Natural killer cell treated with Interleukin-12 subunit alpha and Interleukin-12 subunit beta and Interleukin-15 and Interleukin-18, amount 100 ng/mL, for 72 hours (primary cell): ENCODE measurements around the gene SEPTIN14. TPM values are rescaled to one million over a fixed set of nuclear protein-coding genes. Genes with fewer than 3 reads are reported as not detected.
A peak's percentile ranks its signal among the peaks of the same experiment; 100 is the strongest.
"Not testable (repeated sequence)": the region's sequence is repeated elsewhere in the genome, so short reads cannot be mapped to it uniquely, and the experiment has no call there.

Experiments
- ATAC-seq, 2 donors: fragments of 150-1000 bp; cut with Tn5 transposase in 1 of 2; sonication (Bioruptor Pico), chemical (Tn5 transposase) in 1 of 2; 2 replicates each; pipeline ENCODE4 v1.10.0; 2021
- DNase-seq: peaks from one replicate; pipeline ENCODE4 v3.0.0; 2022; ENCODE audit warnings: low spot score
- H3K27ac Mint-ChIP-seq, 2 donors: 1 replicate in 1 of 2; 2 replicates in 1 of 2; pipeline ENCODE4 v1.8.0; 2022; ENCODE audit warnings: mixed read lengths in 2 of 2, mild to moderate bottlenecking in 1 of 2, moderate library complexity in 1 of 2
- H3K27me3 Mint-ChIP-seq, 2 donors: 1 replicate in 1 of 2; 2 replicates in 1 of 2; pipeline ENCODE4 v1.8.0; 2022; ENCODE audit warnings: mixed read lengths in 2 of 2
- H3K36me3 Mint-ChIP-seq: one replicate; pipeline ENCODE4 v1.8.0; 2022; ENCODE audit warnings: mixed read lengths
- H3K4me1 Mint-ChIP-seq, 2 donors: 1 replicate in 1 of 2; 2 replicates in 1 of 2; pipeline ENCODE4 v1.8.0; 2022; ENCODE audit warnings: low read depth in 2 of 2, mixed read lengths in 2 of 2, mild to moderate bottlenecking in 1 of 2
- H3K4me3 Mint-ChIP-seq: one replicate; pipeline ENCODE4 v1.8.0; 2022; ENCODE audit warnings: mixed read lengths
- H3K9me3 Mint-ChIP-seq: 2 replicates; pipeline ENCODE4 v1.8.0; 2022; ENCODE audit warnings: mixed read lengths
- total RNA-seq, 2 donors: library from RNA; stranded (reverse); gene quantifications; one replicate each; pipeline ENCODE4 v1.2.3, GENCODE V29; 2022

The SEPTIN14 gene
- not detected for total RNA-seq

DNA sequence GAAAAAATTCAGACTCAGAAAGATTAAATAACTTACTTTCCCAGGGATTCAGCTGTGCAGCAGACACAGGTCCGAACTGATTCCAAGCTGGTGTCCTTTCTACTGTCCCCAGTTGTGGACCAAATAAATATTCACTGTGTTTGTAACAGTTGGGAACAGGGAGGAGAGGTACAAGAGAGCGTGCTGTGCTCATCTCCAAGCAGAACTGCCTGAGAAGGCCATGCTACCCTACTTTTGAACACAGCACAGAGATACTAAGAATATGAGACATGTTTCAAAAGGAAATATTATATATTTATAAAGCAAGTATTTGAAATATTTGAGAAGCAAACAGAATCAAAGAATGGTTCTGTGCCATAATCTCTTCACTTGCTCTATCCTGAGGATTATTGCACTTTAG is at the start of gene SEPTIN14:
Gene SEPTIN14, minus strand, starts transcription at position 101 of the 400 bp plus-strand sequence. CDS start 756 bp downstream, outside the sequence.
- H3K4me3 Mint-ChIP-seq, DNase-seq, H3K36me3 Mint-ChIP-seq, H3K4me1 Mint-ChIP-seq, H3K27me3 Mint-ChIP-seq, H3K9me3 Mint-ChIP-seq, H3K27ac Mint-ChIP-seq, ATAC-seq: not testable (repeated sequence)

DNA sequence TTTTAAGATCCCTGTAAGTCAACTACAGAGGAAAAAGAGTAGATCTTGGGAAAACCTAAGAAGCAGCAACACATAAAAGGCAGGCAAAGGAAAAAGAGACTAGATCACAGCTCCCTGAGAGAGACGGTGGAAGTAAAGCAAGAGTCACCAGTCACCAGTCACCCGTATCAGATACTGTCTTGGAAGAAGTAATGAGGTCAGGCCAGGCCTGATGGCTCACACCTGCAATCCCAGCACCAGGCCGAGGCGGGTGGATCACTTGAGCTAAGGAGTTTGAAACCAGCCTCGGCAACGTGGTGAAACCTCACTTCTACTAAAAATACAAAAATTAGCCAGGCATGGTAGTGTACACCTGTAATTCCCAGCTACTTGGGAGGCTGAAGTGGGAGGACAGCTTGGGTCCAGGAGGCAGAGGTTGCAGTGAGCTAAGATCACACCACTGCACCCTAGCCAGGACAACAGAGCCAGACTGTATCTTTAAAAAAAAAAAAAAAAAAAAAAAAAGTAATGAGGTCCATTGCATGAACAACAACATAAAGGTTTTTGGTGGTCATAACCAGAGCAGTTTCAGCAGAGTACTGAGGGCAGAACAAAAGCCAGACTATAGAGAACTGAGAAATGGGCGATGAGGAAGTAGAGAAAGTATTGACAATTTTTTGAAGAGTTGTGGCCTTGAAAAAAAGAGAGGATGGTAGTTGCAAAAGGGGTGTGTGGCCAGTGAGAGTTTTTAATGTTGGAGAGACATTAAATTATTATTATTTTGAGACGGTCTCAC is 41.6 kb upstream of the SEPTIN14 start:
- Mint-ChIP-seq H3K9me3 (no peaks in the 10 kb centered on the region), H3K27me3 (no peaks in the 10 kb centered on the region), H3K36me3 (no peaks in the 10 kb centered on the region), H3K4me3 (no peak overlapping the region), H3K27ac (no peak overlapping the region), H3K4me1 (peaks cover 0 to 3% of the 10 kb centered on the region in 2 donors)
- ATAC-seq (no peak), DNase-seq (no peak)

DNA sequence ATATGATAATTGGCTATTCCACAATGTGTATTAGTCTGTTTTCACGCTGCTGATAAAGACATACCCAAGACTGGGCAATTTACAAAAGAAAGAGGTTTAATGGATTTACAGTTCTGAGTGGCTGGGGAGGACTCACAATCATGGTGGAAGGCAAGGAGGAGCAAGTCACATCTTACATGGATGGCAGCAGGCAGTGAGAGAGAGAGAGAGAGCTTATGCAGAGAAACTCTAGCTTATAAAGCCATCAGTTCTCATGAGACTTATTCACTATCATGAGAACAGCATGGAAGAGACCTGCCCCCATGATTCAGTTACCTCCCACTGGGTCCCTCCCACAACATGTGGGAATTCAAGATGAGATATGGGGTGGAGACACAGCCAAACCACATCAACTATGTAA is 38.5 kb upstream of the SEPTIN14 start:
- H3K4me3 Mint-ChIP-seq, H3K27me3 Mint-ChIP-seq, H3K9me3 Mint-ChIP-seq, ATAC-seq, H3K4me1 Mint-ChIP-seq, H3K27ac Mint-ChIP-seq, DNase-seq, H3K36me3 Mint-ChIP-seq: not testable (repeated sequence)

DNA sequence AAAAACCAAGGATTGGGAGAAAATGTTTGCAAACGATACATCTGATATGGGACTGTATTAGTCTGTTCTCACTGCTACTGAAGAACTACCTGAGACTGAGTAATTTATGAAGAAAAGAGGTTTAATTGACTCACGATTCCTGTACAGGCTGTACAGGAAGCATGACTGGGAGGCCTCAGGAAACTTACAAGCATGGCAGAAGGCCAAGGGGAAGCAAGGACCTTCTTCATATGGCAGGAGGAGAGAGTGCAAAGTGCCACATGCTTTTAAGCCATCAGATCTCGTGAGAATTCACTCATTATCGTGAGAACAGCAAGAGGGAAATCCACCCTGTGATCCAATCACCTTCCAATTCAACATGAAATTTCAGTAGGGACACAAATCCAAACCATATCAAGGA is 35.7 kb upstream of the SEPTIN14 start:
- H3K27ac Mint-ChIP-seq, result no peak overlapping the region
- H3K27me3 Mint-ChIP-seq, result no peaks in the 10 kb centered on the region
- no peak for DNase-seq
- no peak overlapping the region for H3K4me3 Mint-ChIP-seq
- no peaks in the 10 kb centered on the region for H3K9me3 Mint-ChIP-seq
- no peaks in the 10 kb centered on the region for H3K36me3 Mint-ChIP-seq
- peaks cover 0 to 3% of the 10 kb centered on the region in 2 donors for H3K4me1 Mint-ChIP-seq
- ATAC-seq, result no peak

DNA sequence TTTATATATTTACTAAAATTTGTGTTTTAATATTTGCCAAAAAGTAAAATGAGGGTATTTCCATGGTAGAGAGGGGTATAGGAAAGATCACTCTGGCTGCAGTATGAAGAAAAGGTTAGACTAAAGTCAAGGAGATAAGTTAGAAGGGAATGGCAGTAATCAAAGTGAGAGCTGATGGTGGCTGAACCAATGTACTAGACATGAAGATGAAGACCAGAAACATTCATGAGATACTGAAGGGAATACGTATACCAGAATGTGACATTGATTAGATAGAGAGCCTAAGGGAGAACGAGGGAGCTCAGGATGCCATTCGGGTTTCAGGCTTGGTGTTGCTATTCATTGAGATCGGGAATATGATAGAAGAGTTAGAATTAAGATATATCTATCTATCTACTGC is 32.5 kb upstream of the SEPTIN14 start:
- Mint-ChIP-seq H3K4me3 (no peak overlapping the region), H3K36me3 (no peaks in the 10 kb centered on the region), H3K27ac (no peak overlapping the region), H3K4me1 (no peaks in the 10 kb centered on the region), H3K27me3 (no peaks in the 10 kb centered on the region), H3K9me3 (no peaks in the 10 kb centered on the region)
- DNase-seq (no peak), ATAC-seq (no peak)

DNA sequence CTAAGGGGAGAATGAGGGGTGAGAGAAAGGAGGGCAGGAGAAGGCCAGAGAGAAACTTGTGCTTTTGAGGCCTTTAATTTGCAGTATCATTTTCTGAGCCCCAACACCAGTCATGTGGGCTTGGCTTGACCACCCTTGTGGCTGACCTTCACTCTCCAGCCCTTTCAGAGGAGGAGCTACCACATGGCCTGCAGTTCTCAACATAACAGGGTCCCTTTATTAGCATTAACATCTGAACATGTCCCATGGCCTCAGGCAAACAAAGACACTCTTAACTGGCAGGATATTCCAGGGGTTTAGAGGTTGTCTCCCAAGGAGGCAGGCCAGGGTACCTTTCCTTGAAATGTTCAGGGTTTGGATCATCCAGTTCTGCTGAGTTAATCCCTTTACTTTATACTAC is 31.4 kb upstream of the SEPTIN14 start:
- Mint-ChIP-seq H3K36me3 (no peaks in the 10 kb centered on the region), H3K9me3 (no peaks in the 10 kb centered on the region), H3K4me1 (no peaks in the 10 kb centered on the region), H3K27me3 (no peaks in the 10 kb centered on the region), H3K4me3 (no peak overlapping the region), H3K27ac (no peak overlapping the region)
- no peak for DNase-seq
- ATAC-seq, result no peak

DNA sequence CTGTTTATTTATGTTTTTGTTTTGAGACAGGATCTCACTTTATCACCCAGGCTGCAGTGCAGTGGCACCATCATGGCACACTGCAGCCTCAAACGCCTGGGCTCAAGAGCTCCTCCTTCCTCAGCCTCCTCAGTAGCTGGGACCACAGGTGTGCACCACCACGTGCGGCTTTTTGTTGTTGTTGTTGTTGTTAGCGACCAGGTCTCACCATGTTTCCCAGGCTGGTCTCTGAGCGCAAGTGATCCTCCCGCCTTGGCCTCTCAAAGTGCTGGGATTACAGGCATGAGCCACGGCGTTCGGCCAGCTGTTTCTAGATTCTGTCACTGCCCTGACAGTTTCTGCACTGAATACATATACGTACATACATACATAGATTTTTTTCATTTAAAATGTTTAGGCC is 25.8 kb upstream of the SEPTIN14 start:
- not testable (repeated sequence) for H3K36me3 Mint-ChIP-seq, ATAC-seq, DNase-seq, H3K9me3 Mint-ChIP-seq, H3K27me3 Mint-ChIP-seq
- Mint-ChIP-seq H3K4me3 (peak overlapping the region; percentile 84), H3K4me1 (peaks cover 6 to 13% of the 10 kb centered on the region in 2 donors), H3K27ac (peak overlapping the region; percentile 70 to 81)

DNA sequence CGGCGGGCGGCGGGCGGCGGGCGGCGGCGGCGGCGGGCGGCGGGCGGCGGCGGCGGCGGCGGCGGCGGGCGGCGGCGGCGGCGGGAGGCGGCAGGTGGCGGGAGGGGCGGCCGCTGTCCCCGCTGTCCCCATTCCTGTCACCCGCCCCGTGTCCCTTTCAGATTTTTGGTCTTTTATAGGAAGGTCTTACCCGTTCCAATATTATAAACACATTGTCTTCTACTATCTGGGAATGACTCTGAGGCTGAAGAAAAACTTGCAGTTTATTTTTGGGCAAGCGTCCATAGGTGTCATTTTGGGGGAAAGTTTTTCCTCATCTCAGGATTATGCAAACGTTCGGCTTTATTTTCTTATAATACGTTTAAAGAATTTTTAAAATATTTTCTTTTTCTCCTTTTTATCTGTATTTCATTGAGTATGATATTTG is 25.3 kb upstream of the SEPTIN14 start:
- H3K4me3 Mint-ChIP-seq, result peak overlapping the region; percentile 84

DNA sequence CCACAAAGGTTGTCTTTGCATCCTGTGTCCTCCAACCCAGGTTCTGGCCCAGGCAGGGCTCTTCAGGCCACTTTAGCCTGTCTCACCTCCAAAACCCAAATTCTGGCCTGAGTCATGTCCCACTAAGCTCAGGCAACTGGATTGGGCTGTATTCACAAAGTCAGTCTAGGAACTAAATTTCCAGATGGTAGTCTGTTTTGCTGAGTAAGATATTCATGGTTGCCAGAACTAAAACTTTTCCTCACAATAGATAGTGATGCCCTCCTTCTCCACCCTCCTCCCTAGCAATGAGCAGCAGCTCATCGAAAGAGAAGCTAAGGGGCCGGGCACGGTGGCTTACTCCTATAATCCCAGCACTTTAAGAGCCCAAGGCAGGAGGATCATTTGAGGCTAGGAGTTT is 21.8 kb upstream of the SEPTIN14 start:
- DNase-seq, result no peak
- no peak for ATAC-seq
- H3K4me3 Mint-ChIP-seq, result no peak overlapping the region
- H3K36me3 Mint-ChIP-seq, result no peaks in the 10 kb centered on the region
- H3K4me1 Mint-ChIP-seq, result peaks cover 6 to 14% of the 10 kb centered on the region in 2 donors
- no peaks in the 10 kb centered on the region for H3K9me3 Mint-ChIP-seq
- H3K27me3 Mint-ChIP-seq, result peaks cover 5 to 7% of the 10 kb centered on the region in 2 donors
- H3K27ac Mint-ChIP-seq, result no peak overlapping the region

More for the DNA sequence above, 25.3 kb upstream of the SEPTIN14 start:
- Mint-ChIP-seq H3K9me3 (no peaks in the 10 kb centered on the region), H3K36me3 (no peaks in the 10 kb centered on the region), H3K27ac (peak overlapping the region; percentile 70 to 81), H3K4me1 (peaks cover 6 to 13% of the 10 kb centered on the region in 2 donors), H3K27me3 (peaks cover 5 to 7% of the 10 kb centered on the region in 2 donors)
- ATAC-seq, result no peak
- DNase-seq, result no peak

DNA sequence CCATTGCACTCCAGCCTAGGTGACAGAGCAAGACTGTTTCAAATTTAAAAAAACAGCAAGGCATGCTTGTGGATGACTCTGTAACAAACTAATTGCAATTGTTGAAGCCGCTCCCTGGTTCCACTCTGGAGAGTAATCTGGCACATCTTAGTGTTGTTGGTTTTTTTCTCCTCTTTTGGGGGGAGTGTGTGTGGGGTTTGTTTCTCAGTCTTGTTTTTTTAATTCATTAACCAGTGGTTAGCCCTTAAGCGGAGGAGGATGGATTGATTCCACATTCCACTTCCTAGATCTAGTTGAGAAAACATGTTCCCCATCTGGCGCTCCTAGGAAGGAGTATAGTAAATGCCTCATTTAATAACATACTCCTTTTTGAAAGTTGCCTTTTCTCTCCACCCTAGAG is 16.1 kb upstream of the SEPTIN14 start:
- no peaks in the 10 kb centered on the region for H3K36me3 Mint-ChIP-seq
- DNase-seq (no peak), ATAC-seq (no peak)
- H3K4me1 Mint-ChIP-seq, result peaks cover 0 to 3% of the 10 kb centered on the region in 2 donors
- no peak overlapping the region for H3K4me3 Mint-ChIP-seq
- H3K27ac Mint-ChIP-seq, result no peak overlapping the region
- peaks cover 2 to 3% of the 10 kb centered on the region in 2 donors for H3K27me3 Mint-ChIP-seq
- H3K9me3 Mint-ChIP-seq, result no peaks in the 10 kb centered on the region

DNA sequence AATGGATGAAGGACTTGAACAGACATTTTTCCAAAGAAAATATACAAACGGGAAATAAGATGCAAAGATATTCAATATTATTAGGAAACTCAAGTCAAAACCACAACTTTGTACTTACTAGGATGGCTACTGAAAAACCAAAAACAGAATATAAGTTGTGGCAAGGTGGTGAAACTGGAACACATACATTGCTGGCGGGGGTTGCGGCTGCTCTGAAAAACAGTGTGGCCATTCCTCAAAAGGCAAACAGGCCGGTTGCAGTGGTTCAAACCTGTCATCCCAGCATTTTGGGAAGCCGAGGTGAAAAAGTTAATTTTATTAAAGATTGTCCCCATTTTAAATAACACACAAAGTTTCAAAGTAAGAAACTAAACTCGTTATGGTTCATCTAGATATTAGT is 14.8 kb upstream of the SEPTIN14 start:
- no peak for DNase-seq
- no peak overlapping the region for H3K4me3 Mint-ChIP-seq
- no peaks in the 10 kb centered on the region for H3K9me3 Mint-ChIP-seq
- H3K4me1 Mint-ChIP-seq, result peaks cover 0 to 3% of the 10 kb centered on the region in 2 donors
- no peak for ATAC-seq
- peaks cover 0 to 2% of the 10 kb centered on the region in 2 donors for H3K27me3 Mint-ChIP-seq
- no peak overlapping the region for H3K27ac Mint-ChIP-seq
- H3K36me3 Mint-ChIP-seq, result no peaks in the 10 kb centered on the region

DNA sequence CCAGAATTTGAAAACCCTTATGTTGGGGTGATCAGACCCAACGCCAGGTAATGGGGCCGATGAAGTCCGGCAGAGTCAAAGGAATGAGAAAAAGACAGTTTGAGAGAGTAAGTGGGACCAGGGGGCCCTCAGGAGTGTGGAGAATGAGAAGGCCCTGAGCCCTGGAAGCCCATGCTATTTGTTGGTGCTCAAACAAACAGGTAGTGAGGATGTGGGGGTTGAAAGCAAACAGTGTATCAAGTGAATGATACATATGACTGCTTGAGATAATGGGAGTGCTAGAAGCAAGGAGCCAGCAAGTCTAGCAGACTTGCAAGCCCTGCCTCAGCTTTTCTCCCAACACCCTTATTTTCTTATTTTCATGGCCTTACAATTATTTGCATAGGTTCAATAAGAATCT is 11.2 kb upstream of the SEPTIN14 start:
- no peaks in the 10 kb centered on the region for H3K4me1 Mint-ChIP-seq
- peaks cover 0 to 10% of the 10 kb centered on the region in 2 donors for H3K27me3 Mint-ChIP-seq
- no peak for ATAC-seq

DNA sequence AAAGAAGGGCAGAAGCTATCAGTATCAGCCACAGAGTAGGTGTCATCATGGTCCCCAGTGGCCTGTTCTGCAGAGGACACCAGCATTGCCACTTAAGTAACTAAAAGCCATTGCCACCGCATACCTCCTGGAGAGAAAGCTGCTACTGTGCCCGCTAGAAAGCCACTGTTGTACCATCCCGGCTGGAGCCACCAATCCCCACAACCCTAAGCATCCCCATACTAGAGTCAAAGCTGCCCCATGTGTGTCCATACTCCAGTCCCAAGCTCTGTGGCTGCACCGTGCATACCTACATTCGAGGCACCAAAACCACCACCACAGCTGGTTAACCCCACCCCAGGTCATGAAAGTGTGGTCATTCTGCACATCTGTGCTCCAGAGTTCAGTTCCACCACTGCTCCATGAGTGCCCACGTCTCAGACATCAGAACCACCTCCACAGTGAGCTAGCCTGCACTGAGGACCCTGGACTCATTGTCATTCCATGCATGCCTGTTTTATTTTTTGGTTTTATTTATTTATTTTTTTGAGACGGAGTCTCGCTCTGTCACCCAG is 9.5 kb upstream of the SEPTIN14 start:
- Mint-ChIP-seq H3K27ac (no peak overlapping the region), H3K27me3 (peaks cover 0 to 9% of the 10 kb centered on the region in 2 donors), H3K9me3 (no peaks in the 10 kb centered on the region), H3K36me3 (no peaks in the 10 kb centered on the region), H3K4me3 (no peak overlapping the region), H3K4me1 (no peaks in the 10 kb centered on the region)
- ATAC-seq (peak in 1 of 2 donors; percentile 56), DNase-seq (no peak)

More for the DNA sequence above, 11.2 kb upstream of the SEPTIN14 start:
- Mint-ChIP-seq H3K9me3 (no peaks in the 10 kb centered on the region), H3K4me3 (no peak overlapping the region), H3K36me3 (no peaks in the 10 kb centered on the region), H3K27ac (no peak overlapping the region)
- no peak for DNase-seq

DNA sequence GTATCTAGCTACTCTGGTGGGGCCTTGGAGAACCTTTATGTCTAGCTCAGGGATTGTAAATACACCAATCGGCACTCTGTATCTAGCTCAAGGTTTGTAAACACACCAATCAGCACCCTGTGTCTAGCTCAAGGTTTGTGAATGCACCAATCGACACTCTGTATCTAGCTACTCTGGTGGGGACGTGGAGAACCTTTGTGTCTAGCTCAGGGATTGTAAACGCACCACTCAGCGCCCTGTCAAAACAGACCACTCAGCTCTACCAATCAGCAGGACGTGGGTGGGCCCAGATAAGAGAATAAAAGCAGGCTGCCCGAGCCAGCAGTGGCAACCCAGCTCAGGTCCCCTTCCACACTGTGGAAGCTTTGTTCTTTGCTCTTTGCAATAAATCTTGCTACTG is 6.4 kb upstream of the SEPTIN14 start:
- H3K4me1 Mint-ChIP-seq, DNase-seq: not testable (repeated sequence)

More for the DNA sequence above, 6.4 kb upstream of the SEPTIN14 start:
- not testable (repeated sequence) for H3K4me3 Mint-ChIP-seq, H3K36me3 Mint-ChIP-seq, H3K27ac Mint-ChIP-seq, H3K27me3 Mint-ChIP-seq, H3K9me3 Mint-ChIP-seq, ATAC-seq
